Esophagus muscularis mucosa (tissue), 4 donors: Measurements from ENCODE around the gene GTF3C4.

Experiments
- EP300 ChIP-seq: sonication (generic); formaldehyde crosslinking; IDR thresholded peaks from one replicate; pipeline ENCODE4 v1.6.1; 2017; ENCODE audit warnings: antibody characterized with exemption
- POLR2A ChIP-seq: fragments of 450-650 bp; IDR thresholded peaks from one replicate; pipeline ENCODE4 v1.6.1; 2017; ENCODE audit warnings: antibody characterized with exemption, moderate library complexity, mild to moderate bottlenecking, low read depth
- POLR2AphosphoS5 ChIP-seq, 2 donors: sonication (generic); formaldehyde crosslinking; IDR thresholded peaks; one replicate each; pipeline ENCODE4 v1.6.1; 2017; ENCODE audit warnings: antibody characterized with exemption in 2 of 2
- TF ChIP-seq, protein P1 (sequence below), 3 experiments: fragments of 200-600 bp in 2 of 3; fragments of 450-650 bp in 1 of 3; sonication (generic) in 2 of 3; IDR thresholded peaks; one replicate each; pipeline ENCODE4 v1.5.1; 2017 to 2019; ENCODE audit warnings: antibody characterized with exemption in 3 of 3, mild to moderate bottlenecking in 2 of 3, moderate library complexity in 1 of 3

DNA sequence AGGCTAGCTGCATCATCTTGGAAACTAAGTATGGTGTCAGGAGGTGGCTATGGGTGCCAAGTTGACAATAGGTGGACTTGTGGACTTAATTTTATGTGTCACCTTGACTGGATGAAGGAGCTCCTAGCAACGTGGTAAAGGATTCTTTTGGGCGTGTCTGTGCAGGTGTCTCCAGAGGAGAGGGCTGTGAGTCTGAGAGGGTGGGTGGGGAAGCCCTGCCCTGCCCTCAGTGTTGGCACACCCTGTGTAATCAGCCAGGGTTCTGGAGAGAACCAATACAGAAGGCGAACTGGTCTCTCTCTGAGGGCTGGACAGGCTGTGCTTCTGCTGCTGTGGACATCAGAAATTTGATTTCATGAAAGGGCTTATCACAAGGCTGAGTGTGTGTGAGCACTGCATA is 61.0 kb downstream of the GTF3C4 start:
- TF ChIP-seq POLR2A (no peak), EP300 (no peak), POLR2AphosphoS5 (IDR thresholded peaks at IDR 0.05) (no peak)
- TF ChIP-seq, protein P1, sequence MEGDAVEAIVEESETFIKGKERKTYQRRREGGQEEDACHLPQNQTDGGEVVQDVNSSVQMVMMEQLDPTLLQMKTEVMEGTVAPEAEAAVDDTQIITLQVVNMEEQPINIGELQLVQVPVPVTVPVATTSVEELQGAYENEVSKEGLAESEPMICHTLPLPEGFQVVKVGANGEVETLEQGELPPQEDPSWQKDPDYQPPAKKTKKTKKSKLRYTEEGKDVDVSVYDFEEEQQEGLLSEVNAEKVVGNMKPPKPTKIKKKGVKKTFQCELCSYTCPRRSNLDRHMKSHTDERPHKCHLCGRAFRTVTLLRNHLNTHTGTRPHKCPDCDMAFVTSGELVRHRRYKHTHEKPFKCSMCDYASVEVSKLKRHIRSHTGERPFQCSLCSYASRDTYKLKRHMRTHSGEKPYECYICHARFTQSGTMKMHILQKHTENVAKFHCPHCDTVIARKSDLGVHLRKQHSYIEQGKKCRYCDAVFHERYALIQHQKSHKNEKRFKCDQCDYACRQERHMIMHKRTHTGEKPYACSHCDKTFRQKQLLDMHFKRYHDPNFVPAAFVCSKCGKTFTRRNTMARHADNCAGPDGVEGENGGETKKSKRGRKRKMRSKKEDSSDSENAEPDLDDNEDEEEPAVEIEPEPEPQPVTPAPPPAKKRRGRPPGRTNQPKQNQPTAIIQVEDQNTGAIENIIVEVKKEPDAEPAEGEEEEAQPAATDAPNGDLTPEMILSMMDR (IDR thresholded peaks at IDR 0.05) = no peak
